Measurements from ENCODE around the gene UTY.

DNA sequence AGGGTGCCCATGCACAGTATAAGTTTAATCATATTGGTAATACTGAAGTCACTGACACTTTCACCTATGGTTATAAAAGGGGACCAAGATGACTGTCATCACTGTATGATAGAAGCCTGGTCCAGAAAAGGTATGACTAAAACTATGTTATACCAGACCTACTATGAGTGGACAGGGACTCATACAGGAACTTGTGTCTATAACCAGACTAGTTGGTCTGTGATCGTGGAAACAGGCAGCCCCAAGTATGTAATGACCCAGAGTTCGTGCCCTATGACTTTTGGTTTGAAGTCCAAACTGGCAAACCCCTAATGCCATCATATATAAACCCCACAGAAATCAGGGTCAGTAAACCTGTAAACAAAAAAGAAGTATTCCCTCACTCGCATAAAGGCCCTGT, 134.3 kb downstream of the UTY start:
- TF ChIP-seq, protein P1, sequence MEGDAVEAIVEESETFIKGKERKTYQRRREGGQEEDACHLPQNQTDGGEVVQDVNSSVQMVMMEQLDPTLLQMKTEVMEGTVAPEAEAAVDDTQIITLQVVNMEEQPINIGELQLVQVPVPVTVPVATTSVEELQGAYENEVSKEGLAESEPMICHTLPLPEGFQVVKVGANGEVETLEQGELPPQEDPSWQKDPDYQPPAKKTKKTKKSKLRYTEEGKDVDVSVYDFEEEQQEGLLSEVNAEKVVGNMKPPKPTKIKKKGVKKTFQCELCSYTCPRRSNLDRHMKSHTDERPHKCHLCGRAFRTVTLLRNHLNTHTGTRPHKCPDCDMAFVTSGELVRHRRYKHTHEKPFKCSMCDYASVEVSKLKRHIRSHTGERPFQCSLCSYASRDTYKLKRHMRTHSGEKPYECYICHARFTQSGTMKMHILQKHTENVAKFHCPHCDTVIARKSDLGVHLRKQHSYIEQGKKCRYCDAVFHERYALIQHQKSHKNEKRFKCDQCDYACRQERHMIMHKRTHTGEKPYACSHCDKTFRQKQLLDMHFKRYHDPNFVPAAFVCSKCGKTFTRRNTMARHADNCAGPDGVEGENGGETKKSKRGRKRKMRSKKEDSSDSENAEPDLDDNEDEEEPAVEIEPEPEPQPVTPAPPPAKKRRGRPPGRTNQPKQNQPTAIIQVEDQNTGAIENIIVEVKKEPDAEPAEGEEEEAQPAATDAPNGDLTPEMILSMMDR (conservative IDR thresholded peaks at IDR 0.05; ENCODE audit: low read depth, low read length), result no peak
- TF ChIP-seq EZH2 (IDR thresholded peaks at IDR 0.05; ENCODE audit: low read length, unreplicated experiment) (no peak), EZH2phosphoT487 (IDR thresholded peaks at IDR 0.05; ENCODE audit: borderline replicate concordance, low read length) (no peak)

All from PC-3 (cell line).